Astrocyte (in vitro differentiated cells and primary cell): ENCODE results near the gene MALAT1.

ENCODE experiments used
- EZH2 ChIP-seq: IDR thresholded peaks from 2 replicates; pipeline ENCODE4 v1.6.1; 2012; ENCODE audit warnings: mild to moderate bottlenecking, low read length, inconsistent platforms; ENCODE audit not compliant: insufficient read depth
- TF ChIP-seq, protein P1 (sequence below): IDR thresholded peaks from 2 replicates; pipeline ENCODE4 v1.5.1; 2011; ENCODE audit warnings: low read depth, mild to moderate bottlenecking, inconsistent platforms, low read length, moderate library complexity; ENCODE audit not compliant: insufficient read depth

DNA sequence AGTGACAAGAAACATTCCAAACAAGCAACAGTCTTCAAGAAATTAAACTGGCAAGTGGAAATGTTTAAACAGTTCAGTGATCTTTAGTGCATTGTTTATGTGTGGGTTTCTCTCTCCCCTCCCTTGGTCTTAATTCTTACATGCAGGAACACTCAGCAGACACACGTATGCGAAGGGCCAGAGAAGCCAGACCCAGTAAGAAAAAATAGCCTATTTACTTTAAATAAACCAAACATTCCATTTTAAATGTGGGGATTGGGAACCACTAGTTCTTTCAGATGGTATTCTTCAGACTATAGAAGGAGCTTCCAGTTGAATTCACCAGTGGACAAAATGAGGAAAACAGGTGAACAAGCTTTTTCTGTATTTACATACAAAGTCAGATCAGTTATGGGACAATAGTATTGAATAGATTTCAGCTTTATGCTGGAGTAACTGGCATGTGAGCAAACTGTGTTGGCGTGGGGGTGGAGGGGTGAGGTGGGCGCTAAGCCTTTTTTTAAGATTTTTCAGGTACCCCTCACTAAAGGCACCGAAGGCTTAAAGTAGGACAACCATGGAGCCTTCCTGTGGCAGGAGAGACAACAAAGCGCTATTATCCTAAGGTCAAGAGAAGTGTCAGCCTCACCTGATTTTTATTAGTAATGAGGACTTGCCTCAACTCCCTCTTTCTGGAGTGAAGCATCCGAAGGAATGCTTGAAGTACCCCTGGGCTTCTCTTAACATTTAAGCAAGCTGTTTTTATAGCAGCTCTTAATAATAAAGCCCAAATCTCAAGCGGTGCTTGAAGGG lies 6.0 kb downstream of the MALAT1 start:
- TF ChIP-seq, protein P1, sequence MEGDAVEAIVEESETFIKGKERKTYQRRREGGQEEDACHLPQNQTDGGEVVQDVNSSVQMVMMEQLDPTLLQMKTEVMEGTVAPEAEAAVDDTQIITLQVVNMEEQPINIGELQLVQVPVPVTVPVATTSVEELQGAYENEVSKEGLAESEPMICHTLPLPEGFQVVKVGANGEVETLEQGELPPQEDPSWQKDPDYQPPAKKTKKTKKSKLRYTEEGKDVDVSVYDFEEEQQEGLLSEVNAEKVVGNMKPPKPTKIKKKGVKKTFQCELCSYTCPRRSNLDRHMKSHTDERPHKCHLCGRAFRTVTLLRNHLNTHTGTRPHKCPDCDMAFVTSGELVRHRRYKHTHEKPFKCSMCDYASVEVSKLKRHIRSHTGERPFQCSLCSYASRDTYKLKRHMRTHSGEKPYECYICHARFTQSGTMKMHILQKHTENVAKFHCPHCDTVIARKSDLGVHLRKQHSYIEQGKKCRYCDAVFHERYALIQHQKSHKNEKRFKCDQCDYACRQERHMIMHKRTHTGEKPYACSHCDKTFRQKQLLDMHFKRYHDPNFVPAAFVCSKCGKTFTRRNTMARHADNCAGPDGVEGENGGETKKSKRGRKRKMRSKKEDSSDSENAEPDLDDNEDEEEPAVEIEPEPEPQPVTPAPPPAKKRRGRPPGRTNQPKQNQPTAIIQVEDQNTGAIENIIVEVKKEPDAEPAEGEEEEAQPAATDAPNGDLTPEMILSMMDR = no peak
- no peak for TF ChIP-seq EZH2
